Vagina (tissue), 2 donors: ENCODE measurements around the gene ARHGAP27. TPM values are rescaled to one million over a fixed set of nuclear protein-coding genes. Genes with fewer than 3 reads are reported as not detected.

ENCODE experiments used
- DNase-seq, 2 donors: peaks; one replicate each; pipeline ENCODE4 v3.0.0-alpha.2; 2017; ENCODE audit errors: extremely low spot score in 2 of 2
- H3K27ac ChIP-seq: fragments of 200-600 bp; sonication (generic); one replicate; pipeline ENCODE4 v1.5.1; 2019
- H3K27me3 ChIP-seq: fragments of 200-600 bp; sonication (generic); one replicate; pipeline ENCODE4 v1.5.1; 2019
- H3K36me3 ChIP-seq, 2 donors: fragments of 200-600 bp; sonication (generic); one replicate each; pipeline ENCODE4 v1.5.1; 2017 to 2019
- H3K4me1 ChIP-seq: fragments of 200-600 bp; sonication (generic); one replicate; pipeline ENCODE4 v1.5.1; 2019
- H3K4me3 ChIP-seq, 2 donors: fragments of 200-600 bp; sonication (generic); 1 replicate in 1 of 2; 2 replicates in 1 of 2; pipeline ENCODE4 v1.5.1; 2016 to 2019
- H3K9me3 ChIP-seq: fragments of 200-600 bp; sonication (generic); one replicate; pipeline ENCODE4 v1.5.1; 2019
- CTCF ChIP-seq, 3 experiments: fragments of 450-650 bp in 2 of 3; fragments of 200-600 bp in 1 of 3; sonication (generic) in 1 of 3; IDR thresholded peaks; one replicate each; pipeline ENCODE4 v1.5.1; 2017 to 2019; ENCODE audit warnings: antibody characterized with exemption in 3 of 3, mild to moderate bottlenecking in 2 of 3, moderate library complexity in 2 of 3
- POLR2A ChIP-seq, 2 donors: fragments of 450-650 bp; IDR thresholded peaks; one replicate each; pipeline ENCODE4 v1.6.1; 2017; ENCODE audit warnings: antibody characterized with exemption in 2 of 2, mild to moderate bottlenecking in 2 of 2, moderate library complexity in 2 of 2
- POLR2AphosphoS5 ChIP-seq, 2 donors: sonication (generic); formaldehyde crosslinking; IDR thresholded peaks; one replicate each; pipeline ENCODE4 v1.9.0; 2017; ENCODE audit warnings: antibody characterized with exemption in 2 of 2, mild to moderate bottlenecking in 2 of 2, low read depth in 1 of 2; ENCODE audit not compliant: insufficient read depth in 1 of 2
- intact Hi-C: fragments of 100-400 bp; cut with DNase I; formaldehyde crosslinking; loops from one replicate; pipeline ENCODE4 v1.15.1; 2023
- total RNA-seq: library from RNA; depleted of rRNA; stranded (reverse); fragments of >200 nt; gene quantifications from one replicate; pipeline ENCODE4 v1.2.3, GENCODE V29; 2016

ARHGAP27 gene
- total RNA-seq, 1 donor from 2014 or later: 80.0 TPM

DNA sequence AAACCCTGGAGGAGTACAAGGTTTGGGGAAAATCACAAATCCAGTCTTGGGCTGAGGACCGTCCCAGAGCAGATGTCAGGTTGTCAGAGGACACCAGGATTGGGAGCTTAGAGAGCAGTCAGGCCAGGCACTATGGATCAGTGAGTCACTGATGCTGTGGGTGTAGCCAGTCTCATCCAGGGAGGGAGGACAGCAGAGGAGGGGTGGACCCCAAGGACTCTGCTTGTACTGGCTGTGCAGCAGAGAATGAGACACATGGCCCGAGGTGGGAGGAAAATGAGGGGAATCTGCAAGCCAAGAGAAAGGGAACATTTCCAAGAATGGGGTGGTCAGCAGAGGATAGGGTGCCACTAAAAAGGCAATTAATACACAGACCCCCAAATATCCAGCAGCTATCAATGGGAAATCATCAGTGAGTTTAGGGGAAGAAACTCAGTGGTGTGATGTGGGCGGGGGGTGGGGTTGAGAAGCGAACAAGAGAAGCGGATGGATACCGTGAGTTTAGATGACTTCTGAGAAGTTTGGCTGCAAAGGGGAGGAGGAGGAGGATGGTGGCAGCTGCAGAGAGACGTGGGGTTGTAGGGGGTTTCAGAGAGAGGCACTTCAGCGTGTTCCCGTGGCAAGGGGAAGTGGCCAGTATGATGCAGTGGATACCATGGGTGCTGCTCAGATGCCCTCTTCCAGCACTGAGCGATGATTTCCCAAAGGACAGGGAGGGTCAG is 43.9 kb downstream of the ARHGAP27 start:
- Histone ChIP-seq H3K4me3 (no peak overlapping the region), H3K27ac (no peak overlapping the region), H3K9me3 (no peaks in the 10 kb centered on the region), H3K36me3 (peaks cover 0 to under 1% of the 10 kb centered on the region in 2 donors), H3K4me1 (peaks cover 4% of the 10 kb centered on the region), H3K27me3 (no peaks in the 10 kb centered on the region)
- intact Hi-C loops: loop anchor here (5.0 kb wide), 1 partner anchor 166 kb away; the partner anchor contains the start of gene FMNL1
- no peak for TF ChIP-seq CTCF (IDR thresholded peaks at IDR 0.05)
- no peak for TF ChIP-seq POLR2AphosphoS5 (IDR thresholded peaks at IDR 0.05; ENCODE audit: insufficient read depth in 1 of 2, low read depth in 1 of 2)
- no peak for TF ChIP-seq POLR2A (IDR thresholded peaks at IDR 0.05)
- DNase-seq: no peak

- intact Hi-C loops: loop anchor here (2.0 to 5.0 kb wide), 2 partner anchors 111 to 165 kb away; partner anchors contain the start of gene FMNL1
- TF ChIP-seq POLR2A (IDR thresholded peaks at IDR 0.05) (no peak), POLR2AphosphoS5 (IDR thresholded peaks at IDR 0.05; ENCODE audit: insufficient read depth in 1 of 2, low read depth in 1 of 2) (no peak), CTCF (IDR thresholded peaks at IDR 0.05) (no peak)
- no peaks in the 10 kb centered on the region for H3K27me3 ChIP-seq
- no peaks in the 10 kb centered on the region for H3K9me3 ChIP-seq
- no peak overlapping the region for H3K27ac ChIP-seq
- no peak overlapping the region for H3K4me3 ChIP-seq
- no peak for DNase-seq
- H3K36me3 ChIP-seq: no peaks in the 10 kb centered on the region
- peaks cover 4% of the 10 kb centered on the region for H3K4me1 ChIP-seq
Observed at GRCh38 chr17:45387739-45388138, 44.9 kb downstream of the ARHGAP27 start.

DNA sequence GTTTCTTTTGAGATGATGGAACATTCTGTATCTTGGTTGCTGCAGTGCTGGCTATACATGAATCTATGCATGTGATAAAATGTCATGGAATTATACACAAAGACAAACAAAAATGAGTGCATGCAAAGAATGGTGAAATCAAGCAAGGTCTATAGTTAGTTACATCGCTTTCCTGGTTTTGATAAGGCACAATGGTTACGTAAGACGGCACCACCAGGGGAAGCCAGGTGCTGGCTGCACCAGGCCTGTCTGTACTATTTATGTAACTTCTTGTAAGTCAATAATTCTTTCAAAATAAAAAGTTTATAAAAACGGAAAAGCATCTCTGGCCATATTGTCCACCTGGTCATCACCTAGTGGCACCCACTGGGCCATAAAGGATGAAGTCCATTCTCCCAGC is 46.5 kb downstream of the ARHGAP27 start:
- peaks cover 4% of the 10 kb centered on the region for H3K4me1 ChIP-seq
- no peaks in the 10 kb centered on the region for H3K27me3 ChIP-seq
- no peak overlapping the region for H3K4me3 ChIP-seq
- TF ChIP-seq CTCF (IDR thresholded peaks at IDR 0.05): no peak
- TF ChIP-seq POLR2A (IDR thresholded peaks at IDR 0.05): no peak
- TF ChIP-seq POLR2AphosphoS5 (IDR thresholded peaks at IDR 0.05; ENCODE audit: insufficient read depth in 1 of 2, low read depth in 1 of 2): no peak
- H3K9me3 ChIP-seq: no peaks in the 10 kb centered on the region
- no peaks in the 10 kb centered on the region for H3K36me3 ChIP-seq
- no peak overlapping the region for H3K27ac ChIP-seq
- intact Hi-C loops: loop anchor here (2.0 to 5.0 kb wide), 2 partner anchors 109 to 164 kb away; partner anchors contain the start of gene FMNL1
- DNase-seq: no peak

DNA sequence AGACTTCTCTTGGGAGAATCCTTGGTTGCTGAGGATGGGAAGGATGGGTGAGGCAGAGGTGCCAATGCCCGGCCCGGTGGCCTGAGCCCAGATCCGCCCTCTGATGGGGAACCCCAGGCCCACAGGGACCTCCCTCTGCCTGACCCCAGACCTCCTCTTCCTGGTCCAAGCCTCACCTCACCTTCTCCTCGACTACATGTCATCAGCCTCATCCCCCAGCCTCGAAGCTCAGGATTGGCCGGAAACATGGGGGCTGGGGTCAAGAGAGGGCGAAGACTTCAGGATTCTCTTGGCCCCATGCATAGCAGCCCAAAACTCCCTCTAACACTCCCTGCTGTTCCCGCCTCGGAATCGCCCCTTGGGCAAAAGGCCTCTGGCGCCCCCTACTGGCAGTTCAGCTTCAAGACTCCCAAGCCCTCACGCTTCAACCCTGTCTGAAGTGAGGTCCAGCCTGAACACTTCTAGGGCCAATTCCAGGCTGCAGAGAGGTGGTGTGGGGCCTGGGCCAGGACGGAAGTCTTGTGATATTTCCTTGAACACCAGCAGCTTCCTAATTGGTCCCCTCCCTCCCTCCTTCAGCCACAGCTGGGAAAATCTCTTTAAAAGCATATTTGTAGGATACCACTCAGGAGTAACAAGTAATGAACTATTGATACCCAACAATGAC is 47.2 kb downstream of the ARHGAP27 start:
- intact Hi-C loops: loop anchor here (5.0 kb wide), 1 partner anchor 163 kb away; the partner anchor contains the start of gene FMNL1
- DNase-seq: no peak
- Histone ChIP-seq H3K27ac (no peak overlapping the region), H3K4me1 (peaks cover 4% of the 10 kb centered on the region), H3K9me3 (no peaks in the 10 kb centered on the region), H3K36me3 (no peaks in the 10 kb centered on the region), H3K27me3 (no peaks in the 10 kb centered on the region), H3K4me3 (no peak overlapping the region)
- TF ChIP-seq POLR2A (IDR thresholded peaks at IDR 0.05) (no peak), CTCF (IDR thresholded peaks at IDR 0.05) (peak; percentile 95 to 98 (median 95)), POLR2AphosphoS5 (IDR thresholded peaks at IDR 0.05; ENCODE audit: insufficient read depth in 1 of 2, low read depth in 1 of 2) (peak; percentile 17 to 53)
